GM18517 (cell line): ENCODE results near the gene DGCR6.
"Not testable (repeated sequence)": the region's sequence is repeated elsewhere in the genome, so short reads cannot be mapped to it uniquely, and the experiment has no call there.

Experiments used
- ATAC-seq: cut with Tn5 transposase; IDR thresholded peaks from one replicate; pipeline ENCODE4 v1.9.1; 2021; ENCODE audit warnings: mild to moderate bottlenecking, moderate library complexity; ENCODE audit not compliant: unreplicated experiment

DGCR6 gene

DNA sequence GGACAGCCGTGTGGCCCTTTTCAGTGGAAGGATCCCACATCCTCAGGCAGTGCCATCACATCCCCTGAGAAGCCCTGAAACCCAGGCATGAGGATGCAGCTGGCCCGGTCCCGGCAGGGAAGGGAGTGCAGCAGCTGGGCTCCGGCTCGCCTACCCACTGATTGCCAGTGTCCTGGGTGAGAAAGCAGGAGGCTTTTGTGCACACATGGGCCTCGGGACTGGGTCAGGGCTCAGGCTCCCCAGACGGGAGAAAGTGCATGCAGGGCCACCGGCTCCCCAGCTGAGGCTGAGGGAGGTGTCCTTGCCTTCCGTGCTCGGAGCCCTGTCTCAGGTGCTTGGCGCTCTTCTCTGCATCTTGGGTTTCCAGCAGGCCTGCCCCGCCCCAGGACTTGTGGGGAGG, 53.6 kb downstream of the DGCR6 start:
- ATAC-seq: not testable (repeated sequence)

DNA sequence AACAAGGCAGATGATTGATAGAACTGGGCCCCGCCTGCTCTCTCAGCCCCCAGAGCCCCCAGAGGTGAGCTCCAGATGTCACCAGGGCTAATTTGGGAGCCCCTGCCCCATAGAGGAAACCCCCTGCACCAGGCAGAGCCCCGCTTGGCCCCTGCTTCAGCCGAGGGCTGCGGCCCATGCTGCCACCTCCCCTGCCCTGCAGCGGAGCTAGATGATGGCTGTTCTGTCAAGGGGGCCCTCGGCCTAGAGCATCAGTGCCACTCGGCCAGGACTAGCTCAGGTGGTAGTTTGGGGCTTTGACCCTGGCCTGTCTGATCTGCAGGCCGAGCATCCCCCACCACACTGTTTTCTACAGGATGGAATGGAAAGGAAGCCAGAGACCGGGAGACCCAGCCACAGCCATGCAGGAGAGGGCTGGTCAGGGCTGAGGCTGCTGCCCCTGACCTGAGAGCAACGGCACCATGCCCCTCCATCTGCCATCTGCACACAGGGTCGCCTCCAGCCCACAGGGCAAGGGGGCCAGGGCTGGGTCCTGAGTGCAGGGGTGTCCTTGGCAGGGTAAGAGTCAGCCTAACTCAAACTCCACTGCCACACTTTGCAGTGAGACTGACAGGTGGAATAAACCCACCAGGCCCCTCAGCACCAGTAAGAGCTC, 54.2 kb downstream of the DGCR6 start:
- not testable (repeated sequence) for ATAC-seq

DNA sequence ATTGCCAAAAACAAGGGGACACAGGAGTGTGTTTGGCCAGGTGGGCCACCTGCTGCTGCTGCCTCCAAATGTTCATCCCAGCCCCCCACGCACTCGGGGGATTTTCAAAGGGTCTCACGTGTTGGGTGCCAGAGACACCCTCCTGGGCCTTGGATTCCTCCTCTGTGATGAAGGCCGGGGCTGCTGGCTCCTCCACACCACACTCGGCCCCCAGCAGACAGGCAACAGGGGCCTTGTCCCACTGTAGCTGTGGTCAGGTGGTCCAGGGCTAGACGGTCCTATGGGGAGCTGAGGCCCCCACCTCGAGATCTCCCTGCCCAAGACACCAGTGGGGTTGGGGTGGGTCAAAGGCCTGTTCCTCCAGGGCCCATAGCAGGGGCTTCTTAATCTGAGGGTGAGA, 55.1 kb downstream of the DGCR6 start:
- not testable (repeated sequence) for ATAC-seq
